Neuron (in vitro differentiated cells): ENCODE measurements around the gene SOCS3.

Experiments used
- H2AFZ ChIP-seq: one replicate; pipeline ENCODE4 v1.6.1; 2013; ENCODE audit warnings: low read depth, mild to moderate bottlenecking, inconsistent platforms, low read length, moderate library complexity
- H3K27me3 ChIP-seq: one replicate; pipeline ENCODE4 v1.6.1; 2013; ENCODE audit warnings: low read length; ENCODE audit not compliant: insufficient read depth
- H3K36me3 ChIP-seq: one replicate; pipeline ENCODE4 v1.6.1; 2013; ENCODE audit warnings: low read length; ENCODE audit not compliant: insufficient read depth
- H3K4me1 ChIP-seq: one replicate; pipeline ENCODE4 v1.6.1; 2013; ENCODE audit warnings: low read length; ENCODE audit not compliant: insufficient read depth
- H3K4me3 ChIP-seq: 2 replicates; pipeline ENCODE4 v1.5.1; 2013; ENCODE audit warnings: mild to moderate bottlenecking, low read length, moderate library complexity
- H3K9me3 ChIP-seq: one replicate; pipeline ENCODE4 v1.6.1; 2013; ENCODE audit warnings: low read length

Gene SOCS3

GRCh38 chr17:78383725-78384471, 24.0 kb upstream of the SOCS3 start:
- Histone ChIP-seq H3K4me1 (peaks cover 27% of the 10 kb centered on the region), H3K4me3 (no peak overlapping the region), H3K9me3 (no peaks in the 10 kb centered on the region)

GRCh38 chr17:78381601-78382232, 21.8 kb upstream of the SOCS3 start:
- Histone ChIP-seq H2AFZ (no peak overlapping the region), H3K4me3 (no peak overlapping the region), H3K4me1 (peaks cover 31% of the 10 kb centered on the region), H3K9me3 (no peaks in the 10 kb centered on the region), H3K36me3 (peaks cover 16% of the 10 kb centered on the region), H3K27me3 (no peaks in the 10 kb centered on the region)

More at GRCh38 chr17:78383725-78384471, 24.0 kb upstream of the SOCS3 start:
- Histone ChIP-seq H3K27me3 (no peaks in the 10 kb centered on the region), H2AFZ (no peak overlapping the region), H3K36me3 (peaks cover 16% of the 10 kb centered on the region)

- Histone ChIP-seq H3K36me3 (peaks cover 16% of the 10 kb centered on the region), H3K27me3 (no peaks in the 10 kb centered on the region), H3K4me1 (peaks cover 33% of the 10 kb centered on the region), H3K9me3 (no peaks in the 10 kb centered on the region), H2AFZ (no peak overlapping the region), H3K4me3 (no peak overlapping the region)
These were observed 20.5 kb upstream of the SOCS3 start for GRCh38 chr17:78380370-78380769.

- Histone ChIP-seq H3K9me3 (no peaks in the 10 kb centered on the region), H3K4me1 (peaks cover 46% of the 10 kb centered on the region), H3K4me3 (peak overlapping the region; percentile 92), H2AFZ (peak overlapping the region; percentile 91), H3K27me3 (no peaks in the 10 kb centered on the region), H3K36me3 (peaks cover 16% of the 10 kb centered on the region)
These were observed 19.2 kb upstream of the SOCS3 start for GRCh38 chr17:78379131-78379491.

GRCh38 chr17:78378225-78379130, 18.6 kb upstream of the SOCS3 start, which contains the start of gene PGS1:
Gene PGS1 (plus strand): TSS chr17:78378649. CDS start chr17:78378666, 17 bp downstream.
- no peaks in the 10 kb centered on the region for H3K27me3 ChIP-seq
- H3K36me3 ChIP-seq = peaks cover 13% of the 10 kb centered on the region
- H3K9me3 ChIP-seq = no peaks in the 10 kb centered on the region
- peaks cover 48% of the 10 kb centered on the region for H3K4me1 ChIP-seq
- peak within 1 kb of the TSS; percentile 91 for H2AFZ ChIP-seq
- H3K4me3 ChIP-seq = peak within 1 kb of the TSS; percentile 92

- no peaks in the 10 kb centered on the region for H3K27me3 ChIP-seq
- peaks cover 51% of the 10 kb centered on the region for H3K4me1 ChIP-seq
- no peaks in the 10 kb centered on the region for H3K9me3 ChIP-seq
- H3K4me3 ChIP-seq = no peak overlapping the region
- H2AFZ ChIP-seq = peak overlapping the region; percentile 91
- H3K36me3 ChIP-seq = peaks cover 13% of the 10 kb centered on the region
These were observed 18.0 kb upstream of the SOCS3 start for GRCh38 chr17:78377858-78378224.

- H3K36me3 ChIP-seq = peaks cover 6% of the 10 kb centered on the region
- H3K27me3 ChIP-seq = no peaks in the 10 kb centered on the region
- no peak overlapping the region for H2AFZ ChIP-seq
- H3K9me3 ChIP-seq = no peaks in the 10 kb centered on the region
- no peak overlapping the region for H3K4me3 ChIP-seq
- peaks cover 44% of the 10 kb centered on the region for H3K4me1 ChIP-seq
These were observed 16.3 kb upstream of the SOCS3 start for GRCh38 chr17:78376161-78376560.

GRCh38 chr17:78375401-78376151, 15.7 kb upstream of the SOCS3 start:
- H3K9me3 ChIP-seq = no peaks in the 10 kb centered on the region
- H2AFZ ChIP-seq = no peak overlapping the region
- H3K4me1 ChIP-seq = peaks cover 44% of the 10 kb centered on the region
- H3K36me3 ChIP-seq = peaks cover 3% of the 10 kb centered on the region
- H3K27me3 ChIP-seq = no peaks in the 10 kb centered on the region
- no peak overlapping the region for H3K4me3 ChIP-seq

GRCh38 chr17:78374631-78375274, 14.9 kb upstream of the SOCS3 start:
- Histone ChIP-seq H3K4me3 (no peak overlapping the region), H3K27me3 (no peaks in the 10 kb centered on the region), H3K36me3 (no peaks in the 10 kb centered on the region), H2AFZ (peak overlapping the region; percentile 10), H3K4me1 (peaks cover 44% of the 10 kb centered on the region), H3K9me3 (no peaks in the 10 kb centered on the region)

- Histone ChIP-seq H3K4me3 (no peak overlapping the region), H3K4me1 (peaks cover 43% of the 10 kb centered on the region), H3K27me3 (no peaks in the 10 kb centered on the region), H3K36me3 (no peaks in the 10 kb centered on the region), H2AFZ (peak overlapping the region; percentile 10), H3K9me3 (no peaks in the 10 kb centered on the region)
These were observed 14.3 kb upstream of the SOCS3 start for GRCh38 chr17:78374189-78374588.

- Histone ChIP-seq H3K27me3 (no peaks in the 10 kb centered on the region), H3K9me3 (no peaks in the 10 kb centered on the region), H3K36me3 (no peaks in the 10 kb centered on the region), H3K4me3 (no peak overlapping the region), H3K4me1 (peaks cover 43% of the 10 kb centered on the region), H2AFZ (no peak overlapping the region)
These were observed 13.0 kb upstream of the SOCS3 start for GRCh38 chr17:78372841-78373240.

GRCh38 chr17:78371056-78371455, 11.2 kb upstream of the SOCS3 start:
- Histone ChIP-seq H3K4me3 (no peak overlapping the region), H3K4me1 (peaks cover 59% of the 10 kb centered on the region), H3K9me3 (no peaks in the 10 kb centered on the region), H3K36me3 (no peaks in the 10 kb centered on the region), H2AFZ (no peak overlapping the region), H3K27me3 (no peaks in the 10 kb centered on the region)
